Measurements from ENCODE around the gene UBE3C.

Gene UBE3C

GRCh38 chr7:157133304-157133703 lies 5.4 kb upstream of the UBE3C start:
- H3K4me2 ChIP-seq (ENCODE audit: low read length, poor library complexity, severe bottlenecking), result no peak overlapping the region
- H3K27ac ChIP-seq (ENCODE audit: low read length, poor library complexity, severe bottlenecking), result no peak overlapping the region
- peaks cover 7 to 16% of the 10 kb centered on the region in 2 experiments for H3K27me3 ChIP-seq (ENCODE audit: control insufficient read depth in 1 of 2, insufficient read depth in 1 of 2, low read length in 2 of 2)
- no peaks in the 10 kb centered on the region for H3K36me3 ChIP-seq (ENCODE audit: control insufficient read depth in 1 of 2, insufficient read depth in 2 of 2, low read depth in 1 of 2, low read length in 2 of 2)
- no peak overlapping the region for H3K23ac ChIP-seq (ENCODE audit: low read length in 2 of 2)
- H3K18ac ChIP-seq (ENCODE audit: low read depth in 1 of 2, low read length in 2 of 2), result no peak overlapping the region
- no peak overlapping the region for H3K9ac ChIP-seq (ENCODE audit: low read length)
- H4K8ac ChIP-seq (ENCODE audit: low read length), result no peak overlapping the region
- no peak overlapping the region for H3K14ac ChIP-seq (ENCODE audit: low read length in 2 of 2)
- no peak overlapping the region for H3K4me3 ChIP-seq (ENCODE audit: insufficient read depth in 1 of 2, low read depth in 1 of 2, low read length in 2 of 2)
- H2AK5ac ChIP-seq (ENCODE audit: low read length, severe bottlenecking), result no peak overlapping the region
- H3K4me1 ChIP-seq (ENCODE audit: control insufficient read depth, insufficient read depth, low read depth, low read length), result no peaks in the 10 kb centered on the region
- no peak overlapping the region for H4K91ac ChIP-seq (ENCODE audit: low read length)
- H2BK120ac ChIP-seq (ENCODE audit: low read depth, low read length), result no peak overlapping the region
- DNase-seq, result no peak
- 75% methylated on average over 1 of the region's 2 CpGs for WGBS
- no peaks in the 10 kb centered on the region for H3K79me1 ChIP-seq (replicated peaks; ENCODE audit: low read length, poor library complexity, severe bottlenecking)
- no peak overlapping the region for H2BK12ac ChIP-seq (ENCODE audit: low read length in 2 of 2)
- H3K4ac ChIP-seq (ENCODE audit: low read depth in 1 of 2, low read length in 2 of 2), result no peak overlapping the region
- H2BK5ac ChIP-seq (ENCODE audit: low read depth, low read length, poor library complexity, severe bottlenecking), result no peak overlapping the region
- no peak overlapping the region for H2AFZ ChIP-seq (ENCODE audit: low read depth, low read length)
- no peak overlapping the region for H2BK15ac ChIP-seq (ENCODE audit: low read depth, poor library complexity, severe bottlenecking)
- H3K9me3 ChIP-seq (ENCODE audit: control insufficient read depth, low read length), result no peaks in the 10 kb centered on the region

GRCh38 chr7:157136372-157136771 lies 2.4 kb upstream of the UBE3C start:
- H3K9ac ChIP-seq (ENCODE audit: low read length), result peak overlapping the region; percentile 65
- no peak overlapping the region for H3K4me2 ChIP-seq (ENCODE audit: low read length, poor library complexity, severe bottlenecking)
- H3K4me3 ChIP-seq (ENCODE audit: insufficient read depth in 1 of 2, low read depth in 1 of 2, low read length in 2 of 2), result no peak overlapping the region
- no peak overlapping the region for H4K91ac ChIP-seq (ENCODE audit: low read length)
- WGBS, result 75% methylated on average over 3 of the region's 4 CpGs
- DNase-seq, result peak; percentile 68
- H2BK5ac ChIP-seq (ENCODE audit: low read depth, low read length, poor library complexity, severe bottlenecking), result no peak overlapping the region
- H2BK15ac ChIP-seq (ENCODE audit: low read depth, poor library complexity, severe bottlenecking), result no peak overlapping the region
- no peak overlapping the region for H3K23ac ChIP-seq (ENCODE audit: low read length in 2 of 2)
- peaks cover 7 to 9% of the 10 kb centered on the region in 2 experiments for H3K36me3 ChIP-seq (ENCODE audit: control insufficient read depth in 1 of 2, insufficient read depth in 2 of 2, low read depth in 1 of 2, low read length in 2 of 2)
- H2BK12ac ChIP-seq (ENCODE audit: low read length in 2 of 2), result no peak overlapping the region
- no peaks in the 10 kb centered on the region for H3K79me1 ChIP-seq (replicated peaks; ENCODE audit: low read length, poor library complexity, severe bottlenecking)
- no peaks in the 10 kb centered on the region for H3K9me3 ChIP-seq (ENCODE audit: control insufficient read depth, low read length)
- H2AK5ac ChIP-seq (ENCODE audit: low read length, severe bottlenecking), result no peak overlapping the region
- H2BK120ac ChIP-seq (ENCODE audit: low read depth, low read length), result no peak overlapping the region
- no peak overlapping the region for H3K18ac ChIP-seq (ENCODE audit: low read depth in 1 of 2, low read length in 2 of 2)
- no peak overlapping the region for H2AFZ ChIP-seq (ENCODE audit: low read depth, low read length)
- peak overlapping the region; percentile 72 for H4K8ac ChIP-seq (ENCODE audit: low read length)
- peak overlapping the region; percentile 9 for H3K27ac ChIP-seq (ENCODE audit: low read length, poor library complexity, severe bottlenecking)
- peaks cover 9% of the 10 kb centered on the region for H3K4me1 ChIP-seq (ENCODE audit: control insufficient read depth, insufficient read depth, low read depth, low read length)
- no peak overlapping the region for H3K14ac ChIP-seq (ENCODE audit: low read length in 2 of 2)
- peaks cover 0 to 8% of the 10 kb centered on the region in 2 experiments for H3K27me3 ChIP-seq (ENCODE audit: control insufficient read depth in 1 of 2, insufficient read depth in 1 of 2, low read length in 2 of 2)
- no peak overlapping the region for H3K4ac ChIP-seq (ENCODE audit: low read depth in 1 of 2, low read length in 2 of 2)

- H3K27ac ChIP-seq (ENCODE audit: low read length, poor library complexity, severe bottlenecking), result peak overlapping the region; percentile 14
- peak overlapping the region in 1 of 2 experiments; percentile 95 for H3K18ac ChIP-seq (ENCODE audit: low read depth in 1 of 2, low read length in 2 of 2)
- WGBS, result 20% methylated on average over 4 of the region's 5 CpGs
- no peak overlapping the region for H2AK5ac ChIP-seq (ENCODE audit: low read length, severe bottlenecking)
- peaks cover 13% of the 10 kb centered on the region for H3K4me1 ChIP-seq (ENCODE audit: control insufficient read depth, insufficient read depth, low read depth, low read length)
- H3K4ac ChIP-seq (ENCODE audit: low read depth in 1 of 2, low read length in 2 of 2), result peak overlapping the region in 1 of 2 experiments; percentile 77
- H3K36me3 ChIP-seq (ENCODE audit: control insufficient read depth in 1 of 2, insufficient read depth in 2 of 2, low read depth in 1 of 2, low read length in 2 of 2), result peaks cover 12 to 22% of the 10 kb centered on the region in 2 experiments
- no peak for DNase-seq
- no peak overlapping the region for H2BK120ac ChIP-seq (ENCODE audit: low read depth, low read length)
- H3K27me3 ChIP-seq (ENCODE audit: control insufficient read depth in 1 of 2, insufficient read depth in 1 of 2, low read length in 2 of 2), result peaks cover 0 to 5% of the 10 kb centered on the region in 2 experiments
- H3K9ac ChIP-seq (ENCODE audit: low read length), result peak overlapping the region; percentile 89
- no peak overlapping the region for H2BK5ac ChIP-seq (ENCODE audit: low read depth, low read length, poor library complexity, severe bottlenecking)
- no peak overlapping the region for H2BK15ac ChIP-seq (ENCODE audit: low read depth, poor library complexity, severe bottlenecking)
- H3K9me3 ChIP-seq (ENCODE audit: control insufficient read depth, low read length), result no peaks in the 10 kb centered on the region
- no peaks in the 10 kb centered on the region for H3K79me1 ChIP-seq (replicated peaks; ENCODE audit: low read length, poor library complexity, severe bottlenecking)
- peak overlapping the region; percentile 99 for H4K8ac ChIP-seq (ENCODE audit: low read length)
- peak overlapping the region; percentile 77 to 83 for H3K4me3 ChIP-seq (ENCODE audit: insufficient read depth in 1 of 2, low read depth in 1 of 2, low read length in 2 of 2)
- peak overlapping the region; percentile 45 for H3K4me2 ChIP-seq (ENCODE audit: low read length, poor library complexity, severe bottlenecking)
- H4K91ac ChIP-seq (ENCODE audit: low read length), result no peak overlapping the region
- no peak overlapping the region for H3K14ac ChIP-seq (ENCODE audit: low read length in 2 of 2)
- peak overlapping the region; percentile 72 for H2AFZ ChIP-seq (ENCODE audit: low read depth, low read length)
- no peak overlapping the region for H3K23ac ChIP-seq (ENCODE audit: low read length in 2 of 2)
- no peak overlapping the region for H2BK12ac ChIP-seq (ENCODE audit: low read length in 2 of 2)
Measured at GRCh38 chr7:157138101-157138423, 664 bp upstream of the UBE3C start.

- H3K36me3 ChIP-seq (ENCODE audit: control insufficient read depth in 1 of 2, insufficient read depth in 2 of 2, low read depth in 1 of 2, low read length in 2 of 2), result peaks cover 12 to 31% of the 10 kb centered on the region in 2 experiments
- no peaks in the 10 kb centered on the region for H3K79me1 ChIP-seq (replicated peaks; ENCODE audit: low read length, poor library complexity, severe bottlenecking)
- peaks cover 13% of the 10 kb centered on the region for H3K4me1 ChIP-seq (ENCODE audit: control insufficient read depth, insufficient read depth, low read depth, low read length)
- H4K91ac ChIP-seq (ENCODE audit: low read length), result peak overlapping the region; percentile 64
- WGBS, result under 1% methylated on average over 49 of the region's 74 CpGs
- peak overlapping the region; percentile 55 for H2BK120ac ChIP-seq (ENCODE audit: low read depth, low read length)
- no peak overlapping the region for H2BK15ac ChIP-seq (ENCODE audit: low read depth, poor library complexity, severe bottlenecking)
- H2AK5ac ChIP-seq (ENCODE audit: low read length, severe bottlenecking), result no peak overlapping the region
- H3K9ac ChIP-seq (ENCODE audit: low read length), result peak overlapping the region; percentile 94
- peak overlapping the region; percentile 52 to 95 for H3K18ac ChIP-seq (ENCODE audit: low read depth in 1 of 2, low read length in 2 of 2)
- DNase-seq, result peak; percentile 58
- H3K4me2 ChIP-seq (ENCODE audit: low read length, poor library complexity, severe bottlenecking), result peak overlapping the region; percentile 80
- peak overlapping the region; percentile 5 to 91 for H3K4ac ChIP-seq (ENCODE audit: low read depth in 1 of 2, low read length in 2 of 2)
- H3K14ac ChIP-seq (ENCODE audit: low read length in 2 of 2), result peak overlapping the region in 1 of 2 experiments; percentile 93
- H3K23ac ChIP-seq (ENCODE audit: low read length in 2 of 2), result peak overlapping the region; percentile 64 to 90
- H3K9me3 ChIP-seq (ENCODE audit: control insufficient read depth, low read length), result no peaks in the 10 kb centered on the region
- H2AFZ ChIP-seq (ENCODE audit: low read depth, low read length), result no peak overlapping the region
- H3K27me3 ChIP-seq (ENCODE audit: control insufficient read depth in 1 of 2, insufficient read depth in 1 of 2, low read length in 2 of 2), result peaks cover 0 to 3% of the 10 kb centered on the region in 2 experiments
- H3K4me3 ChIP-seq (ENCODE audit: insufficient read depth in 1 of 2, low read depth in 1 of 2, low read length in 2 of 2), result peak overlapping the region; percentile 87 to 95
- peak overlapping the region; percentile 9 for H3K27ac ChIP-seq (ENCODE audit: low read length, poor library complexity, severe bottlenecking)
- peak overlapping the region in 1 of 2 experiments; percentile 15 for H2BK12ac ChIP-seq (ENCODE audit: low read length in 2 of 2)
- H4K8ac ChIP-seq (ENCODE audit: low read length), result peak overlapping the region; percentile 85
- H2BK5ac ChIP-seq (ENCODE audit: low read depth, low read length, poor library complexity, severe bottlenecking), result peak overlapping the region; percentile 39
Measured at GRCh38 chr7:157139111-157139809, 534 bp downstream of the UBE3C start.

All from mesenchymal stem cell (in vitro differentiated cells and primary cell).